HG03565 (cell line): ENCODE results near the gene KCNT1.

Experiments used
- ATAC-seq: cut with Tn5 transposase; IDR thresholded peaks from one replicate; pipeline ENCODE4 v1.9.1; 2021; ENCODE audit warnings: mild to moderate bottlenecking, moderate library complexity; ENCODE audit not compliant: unreplicated experiment

The KCNT1 gene

DNA sequence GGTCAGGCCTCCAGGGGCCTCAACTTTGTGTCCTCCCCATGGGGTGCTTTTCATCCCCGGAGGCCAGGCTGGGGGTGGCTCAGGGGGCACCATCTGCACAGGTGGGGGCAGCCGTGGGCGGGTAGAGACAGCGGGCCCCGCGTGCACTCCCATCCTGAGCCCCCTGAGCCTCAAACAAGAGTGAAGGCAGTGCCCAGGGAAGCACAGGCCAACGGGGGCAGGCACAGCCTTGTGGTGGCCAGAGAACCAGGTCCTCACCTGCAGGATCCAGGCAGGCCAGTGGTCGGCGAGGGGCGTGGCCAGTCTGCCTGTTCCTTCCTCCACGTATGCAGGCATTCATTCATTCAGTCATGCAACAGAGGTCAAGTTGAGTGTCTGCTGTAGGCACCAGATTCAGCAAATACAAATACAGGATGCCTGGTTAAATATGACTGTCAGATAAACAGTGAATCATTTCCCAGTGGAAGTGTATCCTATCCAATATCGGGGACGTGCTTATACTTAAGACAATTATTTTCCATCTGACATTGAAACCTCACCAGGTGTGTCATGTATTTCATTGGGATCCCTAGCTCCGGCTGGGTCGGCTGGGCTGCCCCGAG, 22.3 kb downstream of the KCNT1 start:
- no peak for ATAC-seq

DNA sequence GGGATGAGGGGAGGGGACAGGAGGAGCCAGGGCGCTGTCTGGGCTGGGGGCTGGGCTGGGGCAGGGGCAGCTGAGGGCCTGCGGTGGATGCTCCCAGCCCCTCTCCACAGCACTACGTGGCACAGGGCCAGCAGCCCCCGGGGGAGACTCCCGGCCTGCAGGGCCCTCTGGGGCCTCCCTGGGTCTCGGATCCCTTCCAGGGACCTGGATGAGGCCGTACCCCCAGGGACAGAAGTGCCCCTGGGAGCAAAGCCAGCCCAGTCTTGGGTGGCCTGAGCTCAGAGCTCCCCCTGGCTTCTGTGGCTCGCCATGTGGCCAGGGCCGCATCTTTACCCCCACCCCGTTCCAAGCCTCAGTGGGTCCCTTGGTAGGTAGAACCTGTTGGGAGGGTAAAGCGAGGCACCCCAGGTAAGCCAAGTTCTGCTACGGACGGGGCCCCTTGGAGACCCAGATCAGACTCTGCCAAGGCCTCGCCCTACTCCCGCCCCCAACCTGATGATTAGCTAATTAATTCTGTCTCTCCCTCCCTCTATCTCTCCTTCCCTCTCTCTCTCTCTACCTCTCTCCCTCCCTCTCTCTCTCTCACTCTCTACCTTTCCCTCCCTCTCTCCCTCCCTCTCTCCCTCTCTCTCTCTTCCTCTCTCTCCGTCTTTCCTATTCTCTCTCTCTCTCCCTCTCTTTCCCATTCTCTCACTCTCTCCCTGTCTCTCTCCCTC, 24.3 kb downstream of the KCNT1 start:
- ATAC-seq, result no peak

DNA sequence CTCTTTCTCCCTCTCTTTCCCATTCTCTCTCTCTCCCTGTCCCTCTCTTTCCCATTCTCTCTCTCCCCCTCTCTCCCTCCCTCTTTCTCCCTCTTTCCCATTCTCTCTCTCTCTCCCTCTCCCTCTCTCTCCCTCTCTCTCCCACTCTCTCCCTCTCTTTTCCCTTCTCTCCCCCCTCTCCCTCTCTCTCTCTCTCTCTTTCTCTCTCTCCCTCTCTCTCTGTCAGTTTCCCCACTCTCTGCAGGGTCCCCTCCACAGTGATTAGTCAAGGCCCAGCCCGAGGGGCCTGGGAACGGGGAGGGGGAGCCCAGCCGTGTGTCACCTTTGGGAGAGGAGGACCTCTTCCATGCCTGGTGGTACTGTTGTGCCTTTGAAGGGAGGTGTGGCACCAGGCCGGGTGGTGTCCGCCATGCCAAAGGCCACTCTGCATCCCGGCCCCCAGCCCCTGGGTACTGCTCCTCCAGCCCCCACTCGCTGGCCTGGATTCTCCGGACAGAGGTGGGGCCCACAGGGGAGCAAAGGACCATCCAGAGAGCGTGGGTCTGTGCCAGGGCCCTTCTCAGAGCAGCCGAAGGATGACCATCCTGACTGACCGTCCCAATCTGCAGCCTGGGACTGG, 25.4 kb downstream of the KCNT1 start:
- no peak for ATAC-seq

DNA sequence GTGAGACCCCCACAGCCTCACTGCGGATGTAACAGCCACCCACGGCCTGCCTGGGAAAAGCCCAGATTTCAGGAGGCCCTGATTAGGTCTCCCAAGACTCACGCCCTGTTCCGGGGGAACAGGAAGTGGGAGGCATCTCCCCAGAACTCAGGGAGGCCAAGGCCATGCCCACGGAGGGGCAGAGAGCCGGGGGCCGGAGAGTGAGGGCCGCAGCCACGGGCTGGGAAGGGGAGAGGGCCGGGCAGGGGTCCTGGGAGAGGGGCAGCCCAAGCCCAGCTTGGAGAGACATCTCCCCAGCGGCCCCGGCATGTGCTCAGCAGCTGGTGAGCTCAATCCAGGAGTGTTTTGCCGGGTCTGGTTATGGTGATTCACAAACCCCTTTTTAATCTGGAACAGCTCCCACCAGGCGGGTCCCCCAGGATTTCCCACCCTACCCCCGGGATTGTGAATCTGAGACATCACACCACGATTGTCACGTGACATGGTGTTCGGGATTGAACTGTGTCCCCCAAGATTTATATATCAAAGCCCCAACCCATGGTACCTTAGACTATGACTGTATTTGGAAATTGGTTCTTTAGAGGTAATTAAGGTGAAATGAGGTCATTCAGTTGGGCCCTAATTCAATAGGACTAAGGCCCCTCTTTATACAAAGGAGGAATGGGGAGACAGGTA, 26.6 kb downstream of the KCNT1 start:
- no peak for ATAC-seq

DNA sequence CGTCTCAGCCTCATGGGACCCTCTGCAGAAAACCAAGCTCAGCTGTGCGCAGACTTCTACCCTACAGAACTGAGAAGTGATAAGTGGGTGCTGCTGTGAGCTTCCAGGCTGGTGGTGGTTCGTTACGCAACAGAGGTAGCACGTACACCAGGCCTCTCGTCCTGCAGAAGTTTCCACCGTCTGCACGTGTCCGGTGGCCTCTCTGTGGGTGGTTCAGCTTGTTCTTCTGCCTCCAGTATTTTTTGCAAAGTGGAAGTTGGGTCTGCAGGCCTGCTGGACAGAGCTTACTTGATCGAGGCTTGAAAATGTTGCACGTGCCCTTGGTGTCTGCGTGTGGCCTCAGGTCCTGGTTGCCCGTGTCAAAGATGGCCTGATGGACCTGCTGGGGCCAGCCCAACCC, 27.5 kb downstream of the KCNT1 start:
- ATAC-seq, result no peak

DNA sequence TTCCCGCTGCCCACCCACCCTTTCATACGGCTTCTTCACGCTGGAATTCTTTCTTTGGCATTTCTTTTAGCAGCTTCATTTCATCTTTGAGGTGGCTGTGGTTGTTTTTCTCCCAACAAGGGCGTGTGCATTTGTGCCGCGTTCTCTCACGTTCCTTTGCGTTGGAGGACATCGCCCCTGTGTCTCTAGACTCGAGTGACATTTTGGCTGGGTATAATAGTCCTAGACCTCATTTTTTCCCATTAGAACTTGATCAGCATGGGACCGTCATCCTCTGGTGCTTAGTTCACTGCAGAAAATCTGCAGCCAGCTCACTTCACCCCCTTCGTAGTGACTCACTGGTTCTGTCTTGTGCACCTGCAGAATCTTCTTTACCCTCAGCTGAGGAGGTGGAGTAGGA, 29.5 kb downstream of the KCNT1 start:
- no peak for ATAC-seq

DNA sequence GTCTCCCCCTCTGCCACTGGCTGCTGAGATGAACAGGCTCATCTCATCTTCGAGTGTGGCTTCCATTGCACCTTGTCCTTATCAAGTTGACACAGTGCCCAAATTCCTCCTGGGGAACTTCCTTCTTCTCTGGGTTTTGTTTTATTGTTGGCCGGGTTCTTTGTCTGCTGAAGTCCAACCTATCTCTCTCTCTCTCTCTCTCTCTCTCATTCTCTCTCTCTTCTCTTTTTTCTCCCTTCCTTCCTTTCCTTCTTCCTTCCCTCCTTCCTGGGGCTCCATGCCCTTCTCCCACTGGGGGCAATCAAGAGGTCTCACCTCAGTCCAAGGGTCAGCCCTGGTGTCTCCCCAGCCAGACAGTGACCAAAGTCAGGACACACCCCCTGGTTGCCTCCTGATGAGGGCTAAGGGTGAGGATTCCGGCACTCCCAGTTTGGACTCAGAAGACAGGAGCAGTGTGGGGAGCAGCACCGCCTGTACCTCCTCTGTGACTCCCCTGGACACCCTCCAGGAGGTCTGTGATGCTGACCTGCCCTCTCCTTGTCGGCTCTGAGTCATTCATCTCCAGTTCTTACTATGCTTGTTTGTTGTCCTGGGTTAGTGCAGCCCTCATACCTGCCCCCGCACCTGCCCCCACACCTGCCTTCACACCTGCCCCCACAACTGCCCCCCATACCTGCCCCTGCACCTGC, 30.7 kb downstream of the KCNT1 start:
- ATAC-seq, result no peak

DNA sequence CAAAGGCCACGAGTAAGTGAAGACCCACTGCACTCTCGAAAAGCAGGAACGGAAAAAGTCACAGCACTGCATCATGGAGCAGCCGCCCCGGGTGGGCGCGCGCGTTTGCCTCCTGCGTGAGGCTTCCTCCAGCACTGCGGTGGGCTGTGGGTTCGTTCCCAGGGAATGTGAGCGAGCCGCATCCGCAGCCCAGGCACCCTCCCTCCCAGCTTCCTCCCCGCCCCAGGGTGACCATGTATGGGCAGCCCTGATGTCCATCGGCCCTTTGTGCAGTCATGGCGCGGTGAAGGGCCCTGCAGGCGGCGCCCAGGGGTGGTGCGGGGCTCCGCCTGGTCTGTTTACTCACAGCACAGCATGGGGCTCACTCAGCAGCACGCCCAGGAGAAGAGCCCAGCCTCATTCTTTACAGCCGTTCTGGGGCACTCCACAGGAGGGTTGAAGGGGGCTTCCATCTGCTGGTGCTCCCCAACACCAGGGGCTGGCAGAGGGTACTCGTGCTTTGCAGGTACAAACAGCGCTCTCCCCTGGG, 32.7 kb downstream of the KCNT1 start:
- no peak for ATAC-seq

DNA sequence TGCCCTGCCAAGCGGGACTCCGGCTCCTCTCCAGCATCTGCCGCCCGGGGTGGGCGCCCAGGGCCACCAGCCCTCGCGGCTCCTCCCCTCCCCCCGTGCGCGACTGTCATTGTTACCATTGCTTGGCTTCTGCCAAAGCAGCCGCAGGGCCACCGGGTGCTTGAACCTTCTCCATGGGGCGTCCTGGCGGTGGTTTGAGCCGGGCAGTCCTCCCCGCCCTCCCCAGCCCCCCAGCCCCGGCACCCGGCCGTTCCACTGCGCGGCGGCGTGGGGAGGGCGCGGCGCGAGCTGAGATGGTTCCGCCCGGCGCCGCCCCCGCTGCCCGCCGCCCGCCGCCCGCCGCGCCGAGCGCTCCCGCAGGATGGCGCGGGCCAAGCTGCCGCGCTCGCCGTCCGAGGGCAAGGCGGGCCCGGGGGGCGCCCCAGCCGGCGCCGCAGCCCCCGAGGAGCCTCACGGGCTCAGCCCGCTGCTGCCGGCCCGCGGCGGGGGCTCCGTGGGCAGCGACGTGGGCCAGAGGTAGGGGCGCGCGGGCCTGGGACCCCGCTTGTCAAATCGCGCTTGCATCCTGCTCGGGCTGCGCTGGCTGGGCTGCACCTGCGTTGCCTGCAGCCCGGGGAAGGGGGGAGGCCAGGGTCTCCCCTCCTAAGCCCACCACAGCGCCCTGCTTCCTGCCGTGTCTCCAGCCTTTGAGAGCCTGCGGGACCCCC, 34.4 kb downstream of the KCNT1 start:
- ATAC-seq, result no peak

DNA sequence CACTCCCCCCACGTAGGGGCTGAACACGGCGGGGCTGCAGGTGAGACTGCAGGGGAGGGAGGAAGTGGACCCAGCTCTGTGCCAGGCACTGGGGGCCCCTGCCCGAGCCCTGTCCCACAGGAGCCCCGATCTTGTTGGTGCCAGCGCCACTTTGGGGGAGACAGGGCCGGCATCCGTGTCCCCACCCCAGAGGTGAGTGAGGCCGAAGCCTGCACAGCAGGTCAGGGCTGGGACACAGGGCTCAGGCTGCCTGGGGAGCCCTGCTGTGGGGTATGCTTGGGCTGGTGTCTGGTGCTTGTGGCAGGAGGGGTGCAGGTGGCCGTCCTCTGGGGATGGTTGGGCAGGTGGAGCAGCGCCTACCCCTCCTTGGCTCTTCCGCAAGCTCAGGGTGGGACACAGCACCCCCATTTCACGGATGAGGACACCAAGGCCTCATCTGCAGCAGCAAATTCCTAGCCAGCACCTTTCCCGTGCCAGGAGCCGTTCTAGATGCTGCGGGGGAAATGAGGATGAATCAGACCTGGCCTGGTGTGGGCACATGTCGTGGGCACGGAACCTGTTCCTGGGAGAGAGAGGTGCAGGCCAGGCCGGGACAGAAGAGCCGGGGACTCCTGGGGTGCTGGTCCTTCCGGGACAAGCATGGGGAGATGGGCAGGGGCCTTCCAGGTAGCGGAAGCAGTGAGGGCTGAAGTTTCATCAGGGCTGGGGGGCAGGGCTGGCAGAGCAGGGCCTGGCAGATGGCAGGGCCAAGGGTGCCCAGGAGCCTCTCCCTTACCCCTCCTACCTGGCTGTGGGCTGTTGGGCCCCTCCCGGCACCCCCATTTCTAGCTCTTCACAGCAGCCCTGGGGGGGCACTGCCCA, 35.2 kb downstream of the KCNT1 start:
- no peak for ATAC-seq

DNA sequence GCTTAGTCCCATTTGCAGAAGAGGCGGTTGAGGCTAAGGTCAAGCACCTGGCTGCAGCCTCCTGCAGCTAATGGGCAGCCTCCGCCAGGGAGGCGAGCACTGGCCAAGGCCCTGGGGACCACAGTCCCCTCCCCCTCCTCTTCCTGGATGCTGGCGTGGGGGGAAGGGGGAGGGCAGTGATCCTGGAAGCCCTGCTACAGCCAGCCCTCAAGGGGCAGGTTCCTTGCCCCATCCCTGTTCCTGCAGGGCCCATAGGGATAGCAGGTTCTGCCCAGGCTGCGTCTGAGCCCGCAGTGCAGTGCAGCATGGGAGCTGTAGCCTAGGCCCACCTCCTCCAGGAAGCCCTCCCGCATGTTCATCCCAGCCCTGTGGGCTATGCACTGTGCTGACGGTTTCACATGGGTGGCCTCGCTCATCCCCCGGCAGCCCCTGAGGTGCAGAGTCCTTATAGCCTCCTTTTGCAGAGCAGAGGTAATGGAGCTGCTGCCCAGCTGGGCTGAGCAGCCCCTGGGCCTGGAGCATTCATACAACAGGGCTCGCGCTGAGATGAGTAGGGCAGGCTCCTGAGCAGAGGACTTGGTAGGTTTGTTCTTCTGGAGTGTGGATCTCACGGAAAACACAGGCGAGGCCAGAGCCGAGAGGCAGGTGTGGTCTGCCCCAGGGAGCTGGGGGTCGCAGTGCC, 36.0 kb downstream of the KCNT1 start:
- no peak for ATAC-seq

DNA sequence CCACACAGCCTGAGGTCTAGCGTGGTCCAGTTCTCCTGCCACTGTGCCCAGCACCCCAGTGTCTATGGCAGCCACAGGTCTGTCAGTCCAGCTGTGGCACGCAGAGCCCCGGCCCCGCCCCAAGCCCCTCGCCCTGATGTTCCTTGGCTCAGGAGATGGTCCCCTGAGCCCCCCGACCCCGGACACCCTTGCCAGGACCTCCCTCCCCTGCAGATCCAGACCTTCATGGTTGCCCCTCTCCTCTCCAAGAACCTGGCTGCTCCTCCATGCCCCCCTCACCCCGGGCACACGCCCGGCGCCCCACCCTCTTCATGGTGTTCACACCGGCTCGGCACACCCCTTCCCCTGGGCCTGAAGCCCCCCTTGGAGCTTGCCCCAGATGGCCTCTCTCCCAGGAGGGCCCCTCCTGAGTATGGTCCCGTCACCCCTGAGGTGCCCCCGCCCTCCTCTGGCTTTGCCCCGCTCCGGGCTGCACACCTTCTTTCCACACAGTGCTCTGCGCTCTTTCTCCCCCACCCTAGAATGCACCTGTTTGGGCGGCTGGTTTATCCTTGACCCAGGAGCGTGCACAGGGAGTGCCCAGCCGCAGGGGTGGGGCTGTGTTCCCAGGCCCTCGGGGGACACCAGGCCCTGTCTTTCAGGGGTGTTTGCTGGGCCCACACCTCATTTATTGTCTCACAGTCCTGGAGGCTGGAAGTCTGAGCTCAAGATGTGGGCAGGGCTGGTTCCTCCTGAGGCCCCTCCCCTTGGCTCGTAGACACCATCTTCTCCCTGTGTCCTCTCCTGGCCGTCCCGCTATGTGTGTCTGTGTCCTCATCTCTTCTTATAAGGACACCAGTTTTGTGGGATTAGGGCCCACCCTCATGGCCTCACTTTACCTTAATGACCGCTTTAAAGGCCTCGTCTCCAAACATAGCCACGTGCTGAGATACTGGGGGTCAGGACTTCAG, 37.6 kb downstream of the KCNT1 start:
- ATAC-seq, result no peak

DNA sequence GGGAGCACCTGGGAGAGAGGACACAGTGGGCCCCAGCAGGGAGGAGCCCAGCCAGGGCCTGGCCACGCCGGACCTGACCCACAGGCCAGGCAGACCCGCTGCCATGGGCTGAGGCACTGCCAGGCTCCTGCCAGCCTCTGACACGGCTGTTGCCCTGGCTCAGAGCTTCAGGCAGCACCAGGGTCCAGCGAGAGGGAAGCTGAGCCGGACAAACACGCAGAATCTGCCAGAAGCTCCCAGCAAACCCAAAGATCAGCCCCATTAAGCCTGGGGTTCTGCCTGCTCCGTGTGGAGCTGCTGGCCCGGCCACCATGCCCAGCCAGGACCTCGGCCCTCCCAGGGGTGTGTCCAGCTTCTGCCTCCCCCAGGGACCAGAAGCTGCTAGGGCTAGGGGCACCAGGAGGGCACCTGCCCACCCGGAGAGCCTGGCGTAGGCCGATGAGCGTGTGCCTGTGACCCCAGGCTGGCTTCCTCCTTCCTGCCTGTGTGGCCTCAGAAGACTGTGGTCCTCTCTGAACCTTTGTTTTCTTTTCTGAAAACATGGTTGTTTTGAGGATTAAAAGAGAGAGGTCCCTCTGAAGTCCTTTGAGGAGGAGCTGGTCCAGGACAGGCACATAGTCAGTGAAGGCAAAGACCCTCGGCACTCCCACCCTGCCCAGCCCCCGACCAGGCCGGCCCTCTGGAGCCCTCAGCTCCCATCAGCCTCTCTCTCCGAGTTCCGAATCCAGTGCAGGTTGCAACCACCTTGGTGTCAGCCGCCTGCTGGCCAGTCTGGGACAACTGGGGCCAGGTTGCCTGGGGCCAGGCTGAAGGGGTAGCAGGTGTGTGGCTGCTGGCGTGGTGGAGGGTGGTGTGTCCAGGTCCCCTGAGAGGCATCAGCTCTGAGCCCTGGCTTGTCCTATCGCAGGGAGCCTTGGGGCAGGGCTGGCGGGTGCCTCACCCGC, 39.6 kb downstream of the KCNT1 start:
- no peak for ATAC-seq

DNA sequence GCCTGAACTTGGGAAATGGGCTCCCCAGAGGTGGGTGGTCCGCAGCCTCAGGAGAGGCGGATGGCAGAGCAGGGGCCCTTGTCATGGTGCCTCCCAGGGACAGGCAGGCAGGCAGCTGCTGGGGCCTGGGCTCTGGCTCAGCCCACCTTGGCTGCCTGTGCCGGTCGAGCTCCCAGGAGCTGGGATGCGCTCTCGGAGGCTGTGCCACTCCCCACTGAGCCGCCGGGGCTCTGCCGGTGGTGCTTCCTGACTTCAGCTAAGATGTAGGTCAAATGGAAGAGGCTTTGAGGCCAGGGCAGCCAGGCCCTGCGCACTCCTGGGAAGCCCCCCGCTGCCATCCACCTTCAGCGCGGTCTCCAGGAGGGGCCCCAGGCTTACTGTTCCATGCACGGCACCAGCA, 41.0 kb downstream of the KCNT1 start:
- ATAC-seq, result no peak

DNA sequence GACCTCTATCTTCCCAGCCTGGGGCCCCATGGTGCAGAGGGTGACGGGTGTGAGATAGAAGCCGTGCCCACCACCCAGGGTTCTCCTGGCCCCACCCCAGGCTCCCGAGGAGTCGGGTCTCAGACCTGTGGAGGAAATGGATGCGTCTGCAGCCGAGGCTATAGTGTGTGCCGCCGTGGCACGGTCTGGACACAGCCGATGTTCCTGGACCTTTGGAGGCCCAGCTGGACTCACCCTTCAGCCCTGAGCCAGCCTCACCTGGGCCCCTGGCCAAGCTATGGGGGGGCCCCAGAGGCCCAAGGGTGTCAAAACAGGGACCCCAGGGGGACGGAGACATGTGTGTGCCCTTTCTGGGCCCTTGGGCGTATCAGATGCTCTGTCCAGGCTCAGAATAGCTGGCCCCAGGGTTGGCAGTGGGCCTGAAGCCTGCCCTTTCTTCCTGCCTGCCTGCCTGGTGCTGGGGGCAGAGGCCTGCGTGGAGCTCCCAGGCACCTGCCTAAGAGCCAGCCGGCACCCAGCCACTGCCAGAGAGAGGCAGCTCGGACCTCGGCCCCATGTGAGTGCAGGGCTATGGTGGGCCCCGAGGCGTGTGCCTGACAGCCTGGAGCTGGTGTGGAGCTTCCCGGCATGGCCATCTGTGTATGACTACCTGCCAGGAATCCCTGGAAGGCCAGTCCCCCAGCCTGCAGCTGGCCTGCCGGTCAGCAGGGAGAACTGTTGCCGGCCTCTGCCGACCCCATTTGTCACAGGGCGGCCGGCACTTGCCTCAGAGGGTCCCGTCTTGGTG, 41.8 kb downstream of the KCNT1 start:
- no peak for ATAC-seq
